ENCODE measurements around the gene MC2R.

Gene MC2R

GRCh38 chr18:13834496-13835015 is 80.8 kb downstream of the MC2R start:
- Histone ChIP-seq H3K27ac (no peak overlapping the region), H3K4me3 (no peak overlapping the region)

Measured in skin epidermis (tissue), 12 donors.